Mesodermal cell (in vitro differentiated cells): ENCODE data around the gene CFAP97.

Experiments
- H3K27ac ChIP-seq: 2 replicates; pipeline ENCODE4 v1.7.0; 2013; ENCODE audit warnings: mild to moderate bottlenecking, low read depth, low read length, moderate library complexity; ENCODE audit not compliant: severe bottlenecking
- H3K36me3 ChIP-seq: 2 replicates; pipeline ENCODE4 v1.7.1; 2013; ENCODE audit warnings: mild to moderate bottlenecking, low read length, moderate library complexity; ENCODE audit not compliant: control insufficient read depth, insufficient read depth
- H3K4me1 ChIP-seq: one replicate; pipeline ENCODE4 v1.7.1; 2013; ENCODE audit warnings: mild to moderate bottlenecking, low read length; ENCODE audit not compliant: insufficient read depth, control insufficient read depth, poor library complexity, severe bottlenecking
- H3K4me3 ChIP-seq: 2 replicates; pipeline ENCODE4 v1.7.0; 2013; ENCODE audit warnings: low read length, control low read depth, mild to moderate bottlenecking; ENCODE audit not compliant: insufficient read depth, poor library complexity, severe bottlenecking; ENCODE audit errors: extremely low read depth
- H3K9me3 ChIP-seq: 2 replicates; pipeline ENCODE4 v1.7.1; 2013; ENCODE audit warnings: mild to moderate bottlenecking, low read length, moderate library complexity; ENCODE audit not compliant: control insufficient read depth
- WGBS, 2 experiments: methylation state at CpG; one replicate each; pipeline ENCODE4 v1.1.5; 2013; ENCODE audit warnings: missing lambda C conversion rate in 2 of 2; ENCODE audit not compliant: insufficient coverage in 2 of 2; 5-methylcytosine and 5-hydroxymethylcytosine counted together

The CFAP97 gene

DNA sequence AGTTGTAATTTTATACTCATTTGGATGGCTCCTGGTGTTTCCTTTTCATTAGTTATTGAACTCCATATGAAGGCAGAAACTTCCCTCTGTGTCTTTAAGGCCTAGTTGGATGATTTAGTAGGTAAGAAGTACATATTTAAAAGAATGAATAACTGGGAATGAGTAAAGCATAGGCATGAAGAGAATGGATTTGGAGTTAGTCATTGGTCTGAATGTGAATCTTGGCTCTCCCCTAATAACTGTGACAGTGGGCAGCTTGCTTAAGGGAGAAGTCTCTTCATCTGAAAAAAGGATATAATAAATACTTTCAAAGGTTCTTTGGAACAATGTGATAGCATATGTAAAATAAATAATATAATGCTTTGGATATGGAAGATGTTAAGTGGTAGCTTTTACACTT is 18.8 kb upstream of the CFAP97 start:
- Histone ChIP-seq H3K4me1 (no peaks in the 10 kb centered on the region), H3K27ac (no peak overlapping the region), H3K9me3 (no peaks in the 10 kb centered on the region), H3K4me3 (no peak overlapping the region), H3K36me3 (no peaks in the 10 kb centered on the region)

GRCh38 chr4:185221912-185222311 is 18.1 kb upstream of the CFAP97 start:
- Histone ChIP-seq H3K4me3 (no peak overlapping the region), H3K36me3 (no peaks in the 10 kb centered on the region), H3K4me1 (no peaks in the 10 kb centered on the region), H3K27ac (no peak overlapping the region), H3K9me3 (no peaks in the 10 kb centered on the region)
- whole genome bisulfite sequencing, 2 experiments, result 38 to 59% methylated on average over 4 to 6 of the region's 10 CpGs

- Histone ChIP-seq H3K4me1 (no peaks in the 10 kb centered on the region), H3K27ac (no peak overlapping the region), H3K4me3 (no peak overlapping the region), H3K9me3 (no peaks in the 10 kb centered on the region), H3K36me3 (no peaks in the 10 kb centered on the region)
- WGBS, 2 experiments, result 100% methylated on average over 1 to 2 of the region's 2 CpGs
Observed at GRCh38 chr4:185221491-185221890, 17.7 kb upstream of the CFAP97 start.

DNA sequence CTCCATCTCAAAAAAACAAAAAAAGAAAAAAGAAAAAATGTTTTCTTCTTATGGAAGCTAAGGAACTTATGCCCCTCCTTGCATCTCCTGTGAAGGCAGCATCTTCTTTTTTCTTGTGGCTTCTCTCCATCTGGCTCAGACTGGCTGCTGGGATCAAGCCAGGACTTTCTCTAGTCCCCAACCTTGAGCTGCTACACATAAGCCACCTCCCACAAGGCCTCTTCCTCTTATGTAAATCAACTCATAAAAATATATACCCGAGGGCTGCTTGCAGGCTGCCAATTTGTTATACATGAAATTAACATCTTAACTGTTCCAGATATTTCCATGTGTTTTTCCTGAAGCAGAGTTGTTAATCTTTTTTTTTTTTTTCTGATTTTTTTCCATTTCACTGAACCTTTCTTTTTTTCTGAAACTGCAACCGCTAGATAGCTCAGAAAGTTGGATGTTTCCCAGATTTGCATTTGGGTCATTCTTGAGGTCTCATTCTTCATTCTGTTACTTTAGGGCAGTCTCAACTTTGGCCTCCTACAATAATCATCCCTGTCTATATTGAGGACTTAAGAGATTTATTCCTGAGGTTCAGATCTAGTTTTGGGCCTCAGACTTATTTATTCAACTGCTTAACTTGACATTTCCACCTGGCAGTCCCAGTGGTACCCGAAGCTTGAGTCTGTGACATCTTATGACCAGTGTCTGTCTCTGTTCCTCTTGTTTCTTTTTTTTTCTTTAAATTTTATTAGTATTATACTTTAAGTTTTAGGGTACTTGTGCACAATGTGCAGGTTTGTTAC is 15.9 kb upstream of the CFAP97 start:
- Histone ChIP-seq H3K36me3 (no peaks in the 10 kb centered on the region), H3K4me3 (no peak overlapping the region), H3K27ac (no peak overlapping the region), H3K4me1 (peaks cover 4% of the 10 kb centered on the region), H3K9me3 (no peaks in the 10 kb centered on the region)
- WGBS, 2 experiments, result no CpG with 5 or more reads among the region's 3 CpGs

DNA sequence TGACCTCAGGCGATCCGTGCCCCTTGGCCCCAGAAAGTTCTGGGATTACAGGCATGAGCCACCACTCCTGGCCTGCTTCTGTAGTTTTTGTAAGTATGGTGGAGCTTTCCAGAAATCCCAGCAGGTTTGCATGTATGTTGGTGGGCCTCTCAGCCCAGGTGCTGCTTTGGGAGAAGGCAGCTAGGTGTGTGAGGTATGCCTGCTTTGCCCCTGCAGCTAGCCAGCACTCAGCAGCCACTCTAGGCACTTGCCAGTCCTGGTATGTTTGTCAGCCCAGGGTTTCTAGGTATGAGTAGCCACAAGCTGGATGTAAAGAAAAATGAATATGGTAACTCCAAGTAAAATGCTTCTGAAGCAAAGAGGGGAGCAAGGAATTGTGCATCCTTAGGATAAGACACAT is 14.5 kb upstream of the CFAP97 start:
- Histone ChIP-seq H3K36me3 (peaks cover 3% of the 10 kb centered on the region), H3K27ac (no peak overlapping the region), H3K4me3 (no peak overlapping the region), H3K4me1 (peaks cover 4% of the 10 kb centered on the region), H3K9me3 (no peaks in the 10 kb centered on the region)
- WGBS, 2 experiments, result 100% methylated on average over 2 of the region's 2 CpGs

DNA sequence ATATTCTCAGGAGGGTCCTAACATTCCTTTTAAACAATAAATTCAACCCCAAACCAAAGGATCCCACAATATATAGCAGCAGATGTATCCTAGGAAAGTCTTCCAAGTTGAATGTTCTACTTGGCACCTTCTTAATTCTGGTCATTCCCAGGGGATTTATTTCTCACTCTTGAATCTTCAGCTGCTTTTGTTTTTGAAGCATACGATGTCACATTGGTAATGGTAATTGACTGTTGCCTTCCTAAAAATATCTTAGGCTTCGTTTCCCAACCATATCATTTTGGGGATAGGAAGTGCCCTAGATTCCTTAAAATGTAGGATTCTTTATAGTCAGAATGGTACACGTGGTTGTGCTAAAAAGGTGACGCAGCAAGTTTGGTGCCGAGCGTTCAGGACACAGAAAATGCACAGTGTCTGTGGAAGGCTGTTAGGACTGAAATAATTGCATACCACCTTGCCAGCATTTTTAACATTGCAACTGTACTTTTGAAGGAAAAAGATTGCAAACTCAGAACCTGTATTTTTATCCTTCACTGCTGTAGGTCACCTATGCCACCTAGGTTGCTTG is 13.7 kb upstream of the CFAP97 start:
- WGBS, 2 experiments, result 60 to 97% methylated on average over 1 to 6 of the region's 6 CpGs

DNA sequence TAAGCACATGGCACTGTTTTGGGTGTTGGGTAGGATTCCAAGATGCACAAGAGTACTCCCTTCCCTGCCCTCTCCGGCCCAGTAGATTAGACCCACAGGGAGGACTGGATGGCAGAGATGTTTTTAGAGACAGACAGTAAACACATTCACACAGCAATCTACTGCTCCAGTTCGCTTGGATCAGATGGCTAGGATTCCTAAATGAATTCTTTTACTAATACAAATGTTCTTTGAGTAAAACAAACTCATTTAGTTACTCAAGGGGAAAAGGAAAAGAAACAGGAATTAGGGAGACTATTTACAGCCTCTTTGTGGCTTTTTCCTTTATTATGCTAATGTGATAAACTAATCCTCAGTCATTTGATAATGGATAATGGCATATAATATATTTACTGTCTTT is 11.5 kb upstream of the CFAP97 start:
- WGBS, 2 experiments, result 60% methylated on average over 1 of the region's 2 CpGs; no CpG with 5 or more reads in 1 of the 2 experiments
- Histone ChIP-seq H3K36me3 (peaks cover 3% of the 10 kb centered on the region), H3K4me1 (peaks cover 11% of the 10 kb centered on the region), H3K4me3 (no peak overlapping the region), H3K9me3 (no peaks in the 10 kb centered on the region), H3K27ac (no peak overlapping the region)

More for the DNA sequence above, 13.7 kb upstream of the CFAP97 start:
- peaks cover 3% of the 10 kb centered on the region for H3K36me3 ChIP-seq
- H3K9me3 ChIP-seq, result no peaks in the 10 kb centered on the region
- H3K27ac ChIP-seq, result no peak overlapping the region
- no peak overlapping the region for H3K4me3 ChIP-seq
- peaks cover 4% of the 10 kb centered on the region for H3K4me1 ChIP-seq

DNA sequence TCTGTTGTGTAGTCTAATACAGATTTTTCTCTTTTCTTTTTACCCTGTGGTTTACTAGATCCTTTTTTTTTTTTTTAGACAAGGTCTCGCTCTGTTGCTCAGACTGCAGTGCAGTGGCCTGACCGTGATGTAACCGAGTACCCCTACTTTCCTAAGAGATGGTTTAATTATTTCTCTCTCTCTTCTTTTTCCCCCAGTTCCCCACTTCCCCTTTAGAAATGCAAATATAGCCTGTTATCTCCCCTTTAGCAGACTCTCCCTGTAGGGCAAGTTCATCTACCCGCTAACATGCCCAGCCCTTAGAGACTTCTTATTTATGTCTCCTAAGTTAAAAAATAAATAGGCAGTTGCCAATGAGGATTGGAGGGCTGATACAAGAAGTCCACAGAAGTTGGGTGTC is 10.1 kb upstream of the CFAP97 start:
- Histone ChIP-seq H3K36me3 (peaks cover 3% of the 10 kb centered on the region), H3K4me3 (no peak overlapping the region), H3K4me1 (peaks cover 11% of the 10 kb centered on the region), H3K9me3 (no peaks in the 10 kb centered on the region), H3K27ac (no peak overlapping the region)
- 20 to 79% methylated on average over 1 to 2 of the region's 4 CpGs for WGBS, 2 experiments

DNA sequence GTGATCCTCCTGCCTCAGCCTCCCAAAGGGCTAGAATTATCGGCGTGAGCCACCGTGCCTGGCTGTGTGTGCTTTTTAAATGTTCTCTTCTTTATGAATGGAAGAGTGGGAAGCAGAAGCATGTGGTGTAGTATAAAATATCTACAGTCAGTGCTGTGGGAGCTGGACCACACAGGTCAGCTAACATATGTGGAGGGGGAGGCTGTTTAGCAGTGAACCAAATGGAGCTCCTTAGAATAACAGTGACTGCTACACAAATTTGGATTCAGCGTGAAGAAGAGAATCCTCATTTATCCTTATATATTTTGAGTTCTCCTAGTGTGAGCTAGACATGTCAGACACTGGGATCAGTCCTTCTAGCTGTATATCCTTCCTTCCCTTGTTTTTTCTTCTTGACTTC is 8.8 kb upstream of the CFAP97 start:
- Histone ChIP-seq H3K27ac (no peak overlapping the region), H3K36me3 (peaks cover 3% of the 10 kb centered on the region), H3K4me3 (no peak overlapping the region), H3K4me1 (peaks cover 11% of the 10 kb centered on the region), H3K9me3 (no peaks in the 10 kb centered on the region)
- WGBS, 2 experiments, result 60 to 97% methylated on average over 1 to 3 of the region's 4 CpGs

GRCh38 chr4:185211641-185212040 is 7.8 kb upstream of the CFAP97 start:
- WGBS, 2 experiments, result 28% methylated on average over 2 of the region's 2 CpGs; no CpG with 5 or more reads in 1 of the 2 experiments

GRCh38 chr4:185211035-185211434 is 7.2 kb upstream of the CFAP97 start:
- Histone ChIP-seq H3K4me3 (peak overlapping the region; percentile 73), H3K4me1 (peaks cover 11% of the 10 kb centered on the region), H3K36me3 (peaks cover 3% of the 10 kb centered on the region), H3K27ac (no peak overlapping the region), H3K9me3 (no peaks in the 10 kb centered on the region)
- 14 to 40% methylated on average over 1 to 3 of the region's 5 CpGs for WGBS, 2 experiments

More at GRCh38 chr4:185211641-185212040, 7.8 kb upstream of the CFAP97 start:
- H3K4me1 ChIP-seq, result peaks cover 11% of the 10 kb centered on the region
- no peaks in the 10 kb centered on the region for H3K9me3 ChIP-seq
- H3K36me3 ChIP-seq, result peaks cover 3% of the 10 kb centered on the region
- H3K4me3 ChIP-seq, result peak overlapping the region; percentile 73
- no peak overlapping the region for H3K27ac ChIP-seq
